ENCODE measurements around the gene KLHDC9. TPM values are rescaled to one million over a fixed set of nuclear protein-coding genes. Genes with fewer than 3 reads are reported as not detected.
A peak's percentile ranks its signal among the peaks of the same experiment; 100 is the strongest.

Gene KLHDC9
- total and polyA plus RNA-seq, 9 of the 15 experiments (the other 6 are each of a cell fraction or from before 2014, with no cell fraction given), result not detected

GRCh38 chr1:161115132-161115711 is 17.1 kb downstream of the KLHDC9 start:
- WGBS (ENCODE audit: insufficient coverage, low coverage, missing lambda C conversion rate), result 50% methylated on average over 12 of the region's 12 CpGs
- peak in 1 of 4 experiments; percentile 50 for DNase-seq (ENCODE audit: extremely low read depth in 1 of 4, low spot score in 3 of 4)
- Histone ChIP-seq H3K27ac (ENCODE audit: extremely low read depth, low read depth, low read length) (peak overlapping the region; percentile 28; the same call in 1 of the 3 replicates), H3K4me2 (ENCODE audit: insufficient read depth, low read length) (peak overlapping the region; percentile 98; the same call in 1 of the 2 replicates), H3K4me3 (no peak overlapping the region), H3K9ac (ENCODE audit: insufficient read depth in 1 of 2, low read depth in 2 of 2, low read length in 2 of 2) (no peak overlapping the region; a peak in 1 of 4 replicates), H3K9me3 (replicated peaks; ENCODE audit: control insufficient read depth, insufficient read depth, low read depth, low read length) (no peaks in the 10 kb centered on the region), H3K79me2 (ENCODE audit: control insufficient read depth, insufficient read depth, low read length) (peaks cover 98% of the 10 kb centered on the region), H3K27me3 (ENCODE audit: control insufficient read depth in 2 of 2, insufficient read depth in 2 of 2, low read length in 2 of 2) (no peaks in the 10 kb centered on the region; a peak in 1 of 5 replicates), H3K9me1 (ENCODE audit: control insufficient read depth, insufficient read depth, low read length) (no peaks in the 10 kb centered on the region), H3K4me1 (replicated peaks in 1 of 2; ENCODE audit: control insufficient read depth in 2 of 2, insufficient read depth in 2 of 2, low read length in 2 of 2) (peaks cover 25 to 46% of the 10 kb centered on the region in 2 experiments), H2AFZ (ENCODE audit: low read depth, low read length) (no peak overlapping the region), H4K20me1 (replicated peaks; ENCODE audit: control insufficient read depth, insufficient read depth, low read length) (no peaks in the 10 kb centered on the region; the same call in 1 of the 2 replicates), H3K36me3 (ENCODE audit: control insufficient read depth, insufficient read depth, low read length) (peaks cover 68% of the 10 kb centered on the region)
- ATAC-seq, result peak; percentile 10
- intact Hi-C loops (cut with micrococcal nuclease), result no loop called here
- ChIA-PET POLR2A (interaction anchor here (1.4 to 5.3 kb wide), 3 partner anchors 12 to 17 kb away, joined by 4 to 39 read pairs (median 4); partner anchors contain the start of gene DEDD), CTCF (ENCODE audit: low intra/inter-chr PET ratio) (no interaction called here)
- peak; percentile 57 for FAIRE-seq
- no TSS peak for BruUV-seq (replicated peaks)
- in situ Hi-C loops (cut with MboI), result no loop called here
- peak; percentile 83 for TF ChIP-seq ZNF589 (CRISPR knock-in tag; IDR thresholded peaks at IDR 0.05; ENCODE audit: low read depth)
- TF ChIP-seq CEBPB (tag; IDR thresholded peaks at IDR 0.05), result peak; percentile 30; the same call in 1 of the 2 replicates
- 0 out of 2 replicates have a peak, but pooled peaks have one; percentile 36 for TF ChIP-seq L3MBTL2 (IDR thresholded peaks at IDR 0.05)
- TF ChIP-seq TAL1 (IDR thresholded peaks at IDR 0.05), result no peak
- peak; percentile 59 for TF ChIP-seq POLR3A (IDR thresholded peaks at IDR 0.05; ENCODE audit: borderline replicate concordance, extremely low read depth, insufficient read depth, insufficient read length)
- peak; percentile 32; the same call in 1 of the 2 replicates for TF ChIP-seq CREM (IDR thresholded peaks at IDR 0.05; ENCODE audit: low read depth)
- peak; percentile 81 for TF ChIP-seq ATF7 (IDR thresholded peaks at IDR 0.05)
- no peak for TF ChIP-seq ZBTB12 (CRISPR knock-in tag; IDR thresholded peaks at IDR 0.05)
- TF ChIP-seq POLR2AphosphoS2 (IDR thresholded peaks at IDR 0.05; ENCODE audit: low read length), result peak; percentile 47; the same call in 1 of the 2 replicates
- TF ChIP-seq ZNF12 (CRISPR knock-in tag; IDR thresholded peaks at IDR 0.05), result no peak
- TF ChIP-seq NFXL1 (CRISPR knock-in tag; IDR thresholded peaks at IDR 0.05), result 0 out of 2 replicates have a peak, but pooled peaks have one; percentile 66
- peak; percentile 33 for TF ChIP-seq TBP (optimal IDR thresholded peaks at IDR 0.05; ENCODE audit: low read depth, low read length)
- no peak for TF ChIP-seq TAF7 (tag; IDR thresholded peaks at IDR 0.05)
- TF ChIP-seq CXXC5 (CRISPR knock-in tag; IDR thresholded peaks at IDR 0.05), result peak; percentile 57
- TF ChIP-seq ZNF592 (IDR thresholded peaks at IDR 0.05), result peak; percentile 48; the same call in 1 of the 2 replicates
- TF ChIP-seq ZNF143 (CRISPR knock-in tag; IDR thresholded peaks at IDR 0.05), result no peak
- TF ChIP-seq CAMTA2 (CRISPR knock-in tag; conservative IDR thresholded peaks at IDR 0.05), result no peak
- peak; percentile 21; the same call in 1 of the 2 replicates for TF ChIP-seq MTA3 (IDR thresholded peaks at IDR 0.05; ENCODE audit: borderline replicate concordance)
- no peak for TF ChIP-seq NR2C1 (IDR thresholded peaks at IDR 0.05)
- TF ChIP-seq NR2C1 (tag; IDR thresholded peaks at IDR 0.05), result peak; percentile 57

Measured in K562 (cell line).